GM23338 (cell line): ENCODE measurements around the gene UBQLN1. TPM values are rescaled to one million over a fixed set of nuclear protein-coding genes. Genes with fewer than 3 reads are reported as not detected.

Experiments used
- ATAC-seq: fragments of 200-7000 bp; cut with Tn5 transposase; 3 replicates; pipeline ENCODE4 v1.9.1; 2020
- DNase-seq: peaks from one replicate; pipeline ENCODE4 v3.0.0-alpha.2; 2015; ENCODE audit warnings: low spot score
- H2AFZ ChIP-seq: fragments of 200-600 bp; sonication (generic); 2 replicates; pipeline ENCODE4 v1.8.0; 2016; ENCODE audit warnings: antibody characterized with exemption, mild to moderate bottlenecking, moderate library complexity
- H3F3A ChIP-seq: fragments of 200-600 bp; sonication (generic); replicated peaks from 2 replicates; pipeline ENCODE4 v1.8.0; 2017; ENCODE audit warnings: antibody characterized with exemption, mixed run types, low read depth
- H3K27ac ChIP-seq: fragments of 200-600 bp; sonication (generic); 2 replicates; pipeline ENCODE4 v1.6.1; 2016; ENCODE audit warnings: low read depth
- H3K27me3 ChIP-seq: fragments of 200-600 bp; sonication (generic); 2 replicates; pipeline ENCODE4 v1.8.0; 2016; ENCODE audit warnings: mild to moderate bottlenecking, mixed run types, moderate library complexity; ENCODE audit not compliant: insufficient read depth
- H3K36me3 ChIP-seq: fragments of 200-600 bp; sonication (generic); 2 replicates; pipeline ENCODE4 v1.8.0; 2016; ENCODE audit warnings: mild to moderate bottlenecking; ENCODE audit not compliant: insufficient read depth
- H3K4me1 ChIP-seq: fragments of 200-600 bp; sonication (generic); 2 replicates; pipeline ENCODE4 v1.8.0; 2016; ENCODE audit warnings: mild to moderate bottlenecking, moderate library complexity; ENCODE audit not compliant: insufficient read depth
- H3K4me2 ChIP-seq: fragments of 200-600 bp; sonication (generic); 2 replicates; pipeline ENCODE4 v1.7.1; 2017; ENCODE audit warnings: mixed run types
- H3K4me3 ChIP-seq: fragments of 200-600 bp; sonication (generic); 2 replicates; pipeline ENCODE4 v1.6.1; 2016; ENCODE audit warnings: mixed run types
- H3K79me2 ChIP-seq: fragments of 200-600 bp; sonication (generic); replicated peaks from 2 replicates; pipeline ENCODE4 v1.8.0; 2017; ENCODE audit warnings: mild to moderate bottlenecking; ENCODE audit not compliant: insufficient read depth
- H3K9me2 ChIP-seq: fragments of 200-600 bp; sonication (generic); 2 replicates; pipeline ENCODE4 v1.8.0; 2017; ENCODE audit not compliant: insufficient read depth
- H4K20me1 ChIP-seq: fragments of 200-600 bp; sonication (generic); replicated peaks from 2 replicates; pipeline ENCODE4 v1.8.0; 2017; ENCODE audit warnings: mild to moderate bottlenecking; ENCODE audit not compliant: insufficient read depth
- H3K27ac Mint-ChIP-seq: 2 replicates; pipeline ENCODE4 v1.8.0; 2020; ENCODE audit warnings: inconsistent platforms, mild to moderate bottlenecking, moderate library complexity, mixed read lengths
- H3K27me3 Mint-ChIP-seq: 3 replicates; pipeline ENCODE4 v1.8.0; 2022; ENCODE audit warnings: low read depth, mild to moderate bottlenecking, moderate library complexity, mixed read lengths, inconsistent platforms; ENCODE audit not compliant: insufficient read depth, poor library complexity
- H3K36me3 Mint-ChIP-seq: 3 replicates; pipeline ENCODE4 v1.8.0; 2021; ENCODE audit warnings: low read depth, mild to moderate bottlenecking, inconsistent platforms, moderate library complexity, mixed read lengths
- H3K4me1 Mint-ChIP-seq: 3 replicates; pipeline ENCODE4 v1.8.0; 2020; ENCODE audit warnings: mild to moderate bottlenecking, inconsistent platforms, mixed read lengths
- H3K4me3 Mint-ChIP-seq: 3 replicates; pipeline ENCODE4 v1.8.0; 2021; ENCODE audit warnings: moderate library complexity, mild to moderate bottlenecking, inconsistent platforms, mixed read lengths
- H3K9me3 Mint-ChIP-seq: 3 replicates; pipeline ENCODE4 v1.8.0; 2020; ENCODE audit warnings: moderate library complexity, mild to moderate bottlenecking, inconsistent platforms, mixed read lengths
- CREB1 ChIP-seq: fragments of 250-450 bp; sonication (Bioruptor Pico); IDR thresholded peaks from 2 replicates; pipeline ENCODE4 v1.5.0; 2020; ENCODE audit warnings: low read depth, mild to moderate bottlenecking, moderate library complexity
- EZH2phosphoT487 ChIP-seq: fragments of 200-600 bp; sonication (generic); IDR thresholded peaks from one replicate; pipeline ENCODE4 v1.8.1; 2018; ENCODE audit warnings: antibody characterized with exemption; ENCODE audit not compliant: unreplicated experiment
- JUNB ChIP-seq: IDR thresholded peaks from one replicate; pipeline ENCODE4 v1.6.1; 2016; ENCODE audit warnings: antibody characterized with exemption; ENCODE audit not compliant: unreplicated experiment
- POLR2AphosphoS5 ChIP-seq: IDR thresholded peaks from 2 replicates; pipeline ENCODE4 v1.6.1; 2016; ENCODE audit warnings: antibody characterized with exemption, low read depth
- STAT1 ChIP-seq: IDR thresholded peaks from one replicate; pipeline ENCODE4 v1.6.1; 2016; ENCODE audit warnings: antibody characterized with exemption; ENCODE audit not compliant: unreplicated experiment
- ZNF114 ChIP-seq: fragments of 250-450 bp; sonication (Bioruptor Pico); IDR thresholded peaks from 2 replicates; pipeline ENCODE4 v1.5.0; 2020; ENCODE audit warnings: mild to moderate bottlenecking, moderate library complexity
- polyA plus RNA-seq: library from polyadenylated mRNA; unstranded; fragments of >200 nt; fragmentation: Nextera tagmentation; extraction: Ambion mirVana; gene quantifications from 2 replicates; pipeline ENCODE4 v1.2.1, GENCODE V29; 2016
- total RNA-seq: library from RNA; depleted of rRNA; stranded (reverse); fragments of >200 nt; shearing (Covaris generic); gene quantifications from 2 replicates; pipeline ENCODE4 v1.2.3, GENCODE V29; 2014
- TF ChIP-seq, protein P1 (sequence below): IDR thresholded peaks from one replicate; pipeline ENCODE4 v1.6.1; 2018; ENCODE audit warnings: antibody characterized with exemption; ENCODE audit not compliant: unreplicated experiment
- TF ChIP-seq, protein P2 (sequence below), 2 experiments: fragments of 200-600 bp in 1 of 2; sonication (generic) in 1 of 2; conservative IDR thresholded peaks; 2 replicates each; pipeline versions ENCODE4 v1.5.1 to v1.6.1; 2016 to 2017; ENCODE audit warnings: antibody characterized with exemption in 2 of 2, low read depth in 2 of 2, mild to moderate bottlenecking in 2 of 2, moderate library complexity in 1 of 2
- TF ChIP-seq, protein P3 (sequence below): IDR thresholded peaks from 2 replicates; pipeline ENCODE4 v1.6.1; 2016; ENCODE audit warnings: antibody characterized with exemption

The UBQLN1 gene
- total and polyA plus RNA-seq, 2 experiments from 2014 or later = 90.5 to 168 TPM

DNA sequence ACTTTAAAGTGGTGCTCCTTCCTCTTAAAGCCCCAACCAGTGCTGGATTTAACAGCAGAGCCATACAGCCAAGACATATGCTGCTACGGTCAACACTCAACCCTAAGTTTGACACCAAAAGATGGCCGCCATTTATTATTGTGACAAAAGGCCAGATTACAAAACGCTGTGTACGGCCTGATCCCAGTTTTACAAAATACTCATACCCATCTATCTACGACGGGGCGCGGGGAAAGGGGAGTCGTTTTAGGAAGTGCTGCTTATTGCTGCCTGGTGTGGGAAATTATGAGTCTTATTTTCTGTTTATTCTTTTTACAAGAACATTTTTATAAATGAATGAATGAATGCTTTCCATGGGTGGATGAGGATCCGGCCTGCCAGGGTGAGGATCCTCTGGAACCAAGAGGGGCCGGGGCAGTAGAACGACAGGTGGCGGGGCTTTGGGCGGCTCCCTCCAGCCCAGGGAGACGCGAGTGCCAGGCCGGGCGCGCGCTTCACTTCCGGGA, 85.3 kb downstream of the UBQLN1 start (continued):
- TF ChIP-seq, protein P1, sequence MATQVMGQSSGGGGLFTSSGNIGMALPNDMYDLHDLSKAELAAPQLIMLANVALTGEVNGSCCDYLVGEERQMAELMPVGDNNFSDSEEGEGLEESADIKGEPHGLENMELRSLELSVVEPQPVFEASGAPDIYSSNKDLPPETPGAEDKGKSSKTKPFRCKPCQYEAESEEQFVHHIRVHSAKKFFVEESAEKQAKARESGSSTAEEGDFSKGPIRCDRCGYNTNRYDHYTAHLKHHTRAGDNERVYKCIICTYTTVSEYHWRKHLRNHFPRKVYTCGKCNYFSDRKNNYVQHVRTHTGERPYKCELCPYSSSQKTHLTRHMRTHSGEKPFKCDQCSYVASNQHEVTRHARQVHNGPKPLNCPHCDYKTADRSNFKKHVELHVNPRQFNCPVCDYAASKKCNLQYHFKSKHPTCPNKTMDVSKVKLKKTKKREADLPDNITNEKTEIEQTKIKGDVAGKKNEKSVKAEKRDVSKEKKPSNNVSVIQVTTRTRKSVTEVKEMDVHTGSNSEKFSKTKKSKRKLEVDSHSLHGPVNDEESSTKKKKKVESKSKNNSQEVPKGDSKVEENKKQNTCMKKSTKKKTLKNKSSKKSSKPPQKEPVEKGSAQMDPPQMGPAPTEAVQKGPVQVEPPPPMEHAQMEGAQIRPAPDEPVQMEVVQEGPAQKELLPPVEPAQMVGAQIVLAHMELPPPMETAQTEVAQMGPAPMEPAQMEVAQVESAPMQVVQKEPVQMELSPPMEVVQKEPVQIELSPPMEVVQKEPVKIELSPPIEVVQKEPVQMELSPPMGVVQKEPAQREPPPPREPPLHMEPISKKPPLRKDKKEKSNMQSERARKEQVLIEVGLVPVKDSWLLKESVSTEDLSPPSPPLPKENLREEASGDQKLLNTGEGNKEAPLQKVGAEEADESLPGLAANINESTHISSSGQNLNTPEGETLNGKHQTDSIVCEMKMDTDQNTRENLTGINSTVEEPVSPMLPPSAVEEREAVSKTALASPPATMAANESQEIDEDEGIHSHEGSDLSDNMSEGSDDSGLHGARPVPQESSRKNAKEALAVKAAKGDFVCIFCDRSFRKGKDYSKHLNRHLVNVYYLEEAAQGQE = no peak

DNA sequence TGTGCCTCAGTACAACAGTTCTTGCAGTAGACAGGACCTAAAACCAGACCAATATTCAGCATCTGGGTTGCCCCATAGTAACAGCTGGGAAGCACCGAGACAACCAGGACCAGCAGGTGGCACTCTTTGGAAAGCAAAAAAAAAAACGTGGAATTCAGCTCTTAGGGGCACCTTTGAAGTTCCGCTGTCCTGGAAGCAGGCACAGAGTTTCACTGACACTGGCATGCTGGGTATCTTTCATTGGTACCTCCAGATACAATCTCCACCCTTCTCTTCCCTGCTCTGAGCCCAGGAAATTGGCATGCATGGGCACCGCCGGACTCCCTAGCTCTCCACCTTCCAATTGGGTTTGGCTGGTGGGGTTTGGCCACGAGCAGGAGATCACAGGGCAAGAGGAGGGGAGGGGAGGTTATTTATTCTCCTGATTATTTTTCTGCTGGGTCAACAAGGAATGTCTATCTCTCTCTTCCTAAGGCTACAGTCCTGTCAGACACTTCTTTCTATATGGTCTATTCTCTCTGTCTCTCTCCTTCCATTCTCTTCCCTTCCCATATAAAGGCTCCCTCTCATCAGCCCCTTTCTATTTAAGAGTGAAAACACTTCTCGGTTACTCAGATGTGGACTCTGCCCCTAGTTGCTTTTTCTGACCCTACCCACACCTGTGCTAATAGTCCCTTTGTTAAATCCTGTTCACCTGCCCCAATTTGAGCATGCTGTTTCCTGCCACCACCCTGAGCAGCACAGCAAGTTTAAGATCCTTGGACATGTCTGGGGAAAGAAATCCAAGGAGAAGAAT, 86.7 kb downstream of the UBQLN1 start:
- Histone ChIP-seq H2AFZ (peak overlapping the region; percentile 66; the same call in 1 of the 2 replicates), H3K27ac (no peak overlapping the region), H3K79me2 (no peaks in the 10 kb centered on the region), H3K4me3 (no peak overlapping the region), H3F3A (no peaks in the 10 kb centered on the region), H3K4me2 (peak overlapping the region; percentile 54; the same call in 1 of the 2 replicates), H4K20me1 (no peaks in the 10 kb centered on the region), H3K9me2 (no peaks in the 10 kb centered on the region), H3K4me1 (peaks cover 13% of the 10 kb centered on the region; the same call in 1 of the 2 replicates), H3K27me3 (no peaks in the 10 kb centered on the region), H3K36me3 (no peaks in the 10 kb centered on the region)
- no peaks in the 10 kb centered on the region for H3K36me3 Mint-ChIP-seq
- ATAC-seq (peak; percentile 30), DNase-seq (peak; percentile 85)
- no peaks in the 10 kb centered on the region for H3K9me3 Mint-ChIP-seq
- H3K27me3 Mint-ChIP-seq = peaks cover 6% of the 10 kb centered on the region
- H3K4me3 Mint-ChIP-seq = peak overlapping the region; percentile 6; the same call in 2 of the 3 replicates
- H3K27ac Mint-ChIP-seq = no peak overlapping the region
- peaks cover 17% of the 10 kb centered on the region for H3K4me1 Mint-ChIP-seq
- TF ChIP-seq STAT1 = no peak
- TF ChIP-seq, protein P2, sequence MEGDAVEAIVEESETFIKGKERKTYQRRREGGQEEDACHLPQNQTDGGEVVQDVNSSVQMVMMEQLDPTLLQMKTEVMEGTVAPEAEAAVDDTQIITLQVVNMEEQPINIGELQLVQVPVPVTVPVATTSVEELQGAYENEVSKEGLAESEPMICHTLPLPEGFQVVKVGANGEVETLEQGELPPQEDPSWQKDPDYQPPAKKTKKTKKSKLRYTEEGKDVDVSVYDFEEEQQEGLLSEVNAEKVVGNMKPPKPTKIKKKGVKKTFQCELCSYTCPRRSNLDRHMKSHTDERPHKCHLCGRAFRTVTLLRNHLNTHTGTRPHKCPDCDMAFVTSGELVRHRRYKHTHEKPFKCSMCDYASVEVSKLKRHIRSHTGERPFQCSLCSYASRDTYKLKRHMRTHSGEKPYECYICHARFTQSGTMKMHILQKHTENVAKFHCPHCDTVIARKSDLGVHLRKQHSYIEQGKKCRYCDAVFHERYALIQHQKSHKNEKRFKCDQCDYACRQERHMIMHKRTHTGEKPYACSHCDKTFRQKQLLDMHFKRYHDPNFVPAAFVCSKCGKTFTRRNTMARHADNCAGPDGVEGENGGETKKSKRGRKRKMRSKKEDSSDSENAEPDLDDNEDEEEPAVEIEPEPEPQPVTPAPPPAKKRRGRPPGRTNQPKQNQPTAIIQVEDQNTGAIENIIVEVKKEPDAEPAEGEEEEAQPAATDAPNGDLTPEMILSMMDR (conservative IDR thresholded peaks at IDR 0.05; ENCODE audit: low read depth in 2 of 2) = peak; percentile 81 to 83
- TF ChIP-seq, protein P3, sequence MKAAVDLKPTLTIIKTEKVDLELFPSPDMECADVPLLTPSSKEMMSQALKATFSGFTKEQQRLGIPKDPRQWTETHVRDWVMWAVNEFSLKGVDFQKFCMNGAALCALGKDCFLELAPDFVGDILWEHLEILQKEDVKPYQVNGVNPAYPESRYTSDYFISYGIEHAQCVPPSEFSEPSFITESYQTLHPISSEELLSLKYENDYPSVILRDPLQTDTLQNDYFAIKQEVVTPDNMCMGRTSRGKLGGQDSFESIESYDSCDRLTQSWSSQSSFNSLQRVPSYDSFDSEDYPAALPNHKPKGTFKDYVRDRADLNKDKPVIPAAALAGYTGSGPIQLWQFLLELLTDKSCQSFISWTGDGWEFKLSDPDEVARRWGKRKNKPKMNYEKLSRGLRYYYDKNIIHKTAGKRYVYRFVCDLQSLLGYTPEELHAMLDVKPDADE = no peak

DNA sequence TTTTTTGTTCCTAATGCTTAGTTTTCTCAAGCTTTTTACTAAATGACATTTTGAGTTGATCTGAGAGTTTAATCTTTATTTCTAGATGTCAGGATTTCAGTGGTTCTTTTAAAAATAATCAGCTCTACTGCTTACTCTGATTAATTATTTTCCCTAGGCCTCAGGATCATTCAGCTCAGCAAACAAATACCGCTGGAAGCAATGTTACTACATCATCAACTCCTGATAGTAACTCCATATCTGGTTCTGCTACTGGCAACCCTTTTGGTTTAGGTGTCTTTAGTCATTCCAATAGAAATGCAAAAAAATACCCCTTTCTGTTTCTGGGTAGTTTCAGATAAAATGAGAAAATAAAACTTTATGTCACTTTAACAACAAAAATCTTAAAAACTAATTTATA, 90.5 kb downstream of the UBQLN1 start:
- no peaks in the 10 kb centered on the region for H3K36me3 Mint-ChIP-seq
- peaks cover 7% of the 10 kb centered on the region for H3K4me1 Mint-ChIP-seq
- no peaks in the 10 kb centered on the region for H3K27me3 ChIP-seq
- peaks cover 8% of the 10 kb centered on the region; the same call in 1 of the 2 replicates for H3K4me1 ChIP-seq
- H3K4me2 ChIP-seq = no peak overlapping the region
- no peak overlapping the region for H3K27ac Mint-ChIP-seq
- H3F3A ChIP-seq = no peaks in the 10 kb centered on the region
- ATAC-seq = no peak
- TF ChIP-seq, protein P1 = no peak
- TF ChIP-seq ZNF114 (CRISPR knock-in tag) = no peak
- TF ChIP-seq, protein P3 = no peak
- TF ChIP-seq JUNB = no peak
- no peak for TF ChIP-seq CREB1 (CRISPR knock-in tag)
- no peak for TF ChIP-seq EZH2phosphoT487
- no peak for TF ChIP-seq POLR2AphosphoS5
- no peak overlapping the region for H2AFZ ChIP-seq
- H4K20me1 ChIP-seq = no peaks in the 10 kb centered on the region
- no peak for DNase-seq
- no peaks in the 10 kb centered on the region for H3K9me2 ChIP-seq
- no peak overlapping the region for H3K27ac ChIP-seq
- H3K4me3 Mint-ChIP-seq = no peak overlapping the region
- H3K36me3 ChIP-seq = no peaks in the 10 kb centered on the region
- H3K4me3 ChIP-seq = no peak overlapping the region
- H3K79me2 ChIP-seq = no peaks in the 10 kb centered on the region
- no peaks in the 10 kb centered on the region for H3K9me3 Mint-ChIP-seq
- peaks cover 2% of the 10 kb centered on the region for H3K27me3 Mint-ChIP-seq
